ENCODE measurements around the gene RCOR1.
"Not testable (repeated sequence)": the region's sequence is repeated elsewhere in the genome, so short reads cannot be mapped to it uniquely, and the experiment has no call there.

Gene RCOR1

DNA sequence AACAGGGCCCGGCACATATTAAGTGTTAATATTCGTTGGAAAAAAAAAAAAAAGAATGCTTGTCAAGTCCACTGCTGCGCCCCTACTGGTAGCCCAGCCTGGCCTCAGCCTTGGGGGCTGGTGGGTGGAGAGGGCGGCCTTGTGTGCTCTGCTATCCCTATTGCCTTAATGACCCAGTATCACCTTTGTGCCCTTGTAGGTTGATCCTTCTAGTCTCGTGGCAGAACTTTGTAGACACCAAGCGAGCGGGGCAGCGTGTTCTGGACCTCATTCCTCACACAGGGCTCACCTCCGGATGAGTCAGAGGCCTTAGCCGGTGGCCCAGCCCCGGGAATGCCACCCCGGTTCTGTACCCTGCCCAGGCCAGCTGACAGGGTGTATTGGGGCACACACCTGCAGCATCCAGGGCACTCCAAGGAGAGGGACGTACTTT, 1.8 kb upstream of the RCOR1 start:
- in situ Hi-C loops (cut with HindIII; ENCODE audit: low sequenced_read_pairs) = loop anchor here (5.0 kb wide), 1 partner anchor 37 kb away; no protein-coding TSS in a partner anchor

DNA sequence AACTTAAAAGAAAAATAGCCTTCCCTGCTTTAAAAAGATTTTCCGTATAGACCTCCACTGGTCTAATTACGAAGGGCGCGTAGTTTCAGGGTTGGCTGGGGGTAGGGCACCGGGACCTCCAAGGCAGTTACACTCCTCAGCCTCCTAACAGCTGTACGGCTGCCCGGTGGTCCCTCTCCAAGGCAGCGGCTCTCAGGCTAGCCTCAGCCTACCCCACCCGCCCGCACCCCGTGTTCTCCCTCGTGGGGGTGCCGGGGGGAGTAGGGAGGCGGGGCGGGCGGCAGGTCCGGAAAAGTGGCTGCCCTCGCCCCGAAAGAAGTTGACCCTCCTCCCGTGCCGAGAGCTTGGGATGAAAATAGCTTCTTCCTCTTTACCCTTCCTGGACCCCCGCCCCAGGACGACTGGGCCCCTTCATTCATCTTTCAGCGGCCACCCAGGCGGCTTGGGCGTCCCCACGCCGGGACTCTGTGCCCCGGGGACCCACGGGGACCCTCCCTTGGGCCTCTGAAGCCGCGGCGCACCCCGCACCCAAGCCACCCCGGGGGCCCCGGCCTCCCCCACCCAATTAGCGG, 991 bp upstream of the RCOR1 start:
- in situ Hi-C loops (cut with HindIII; ENCODE audit: low sequenced_read_pairs) = loop anchor here (5.0 kb wide), 1 partner anchor 36 kb away; no protein-coding TSS in a partner anchor

DNA sequence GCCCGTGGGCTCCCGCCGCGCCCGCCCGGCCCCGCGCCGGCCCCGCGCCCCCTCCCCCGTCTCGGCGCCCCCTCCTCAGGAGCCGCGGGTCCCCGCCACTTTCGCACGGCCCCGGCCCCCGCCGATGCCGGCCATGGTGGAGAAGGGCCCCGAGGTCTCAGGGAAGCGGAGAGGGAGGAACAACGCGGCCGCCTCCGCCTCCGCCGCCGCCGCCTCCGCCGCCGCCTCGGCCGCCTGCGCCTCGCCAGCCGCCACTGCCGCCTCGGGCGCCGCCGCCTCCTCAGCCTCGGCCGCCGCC, 263 bp downstream of the RCOR1 start:
- in situ Hi-C loops (cut with HindIII; ENCODE audit: low sequenced_read_pairs) = loop anchor here (5.0 kb wide), 1 partner anchor 35 kb away; no protein-coding TSS in a partner anchor

DNA sequence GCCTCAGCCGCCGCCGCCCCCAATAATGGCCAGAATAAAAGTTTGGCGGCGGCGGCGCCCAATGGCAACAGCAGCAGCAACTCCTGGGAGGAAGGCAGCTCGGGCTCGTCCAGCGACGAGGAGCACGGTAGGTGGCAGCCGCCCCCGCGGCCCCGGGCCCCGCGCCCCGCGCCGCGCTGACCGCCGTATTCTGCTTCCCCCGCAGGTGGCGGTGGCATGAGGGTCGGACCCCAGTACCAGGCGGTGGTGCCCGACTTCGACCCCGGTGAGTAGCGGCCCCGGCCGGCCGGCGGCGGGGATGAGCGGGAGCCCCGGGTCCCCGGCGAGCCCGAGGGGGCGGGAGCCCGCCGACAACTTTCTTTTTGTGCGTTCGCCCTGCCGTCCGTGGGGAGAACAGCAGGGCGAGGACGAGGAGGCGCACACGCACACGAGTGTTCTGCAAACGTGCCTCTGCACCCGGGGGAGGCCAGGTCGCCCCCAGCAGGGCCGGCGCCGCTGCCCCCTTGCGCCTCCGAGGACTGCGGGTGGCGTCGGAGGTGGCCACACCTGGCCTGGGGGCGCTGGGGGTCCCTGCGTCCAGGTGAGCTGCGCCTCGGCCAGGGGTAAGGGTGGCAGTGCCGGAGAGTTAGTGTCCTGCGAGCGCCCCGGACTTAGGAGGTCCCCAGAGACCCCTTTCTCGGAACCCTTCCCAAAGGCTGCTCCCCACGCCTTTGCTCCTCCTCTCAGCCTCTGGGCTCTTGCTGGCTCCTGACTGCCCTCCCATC, 794 bp downstream of the RCOR1 start:
- in situ Hi-C loops (cut with HindIII; ENCODE audit: low sequenced_read_pairs) = loop anchor here (5.0 kb wide), 1 partner anchor 34 kb away; no protein-coding TSS in a partner anchor

DNA sequence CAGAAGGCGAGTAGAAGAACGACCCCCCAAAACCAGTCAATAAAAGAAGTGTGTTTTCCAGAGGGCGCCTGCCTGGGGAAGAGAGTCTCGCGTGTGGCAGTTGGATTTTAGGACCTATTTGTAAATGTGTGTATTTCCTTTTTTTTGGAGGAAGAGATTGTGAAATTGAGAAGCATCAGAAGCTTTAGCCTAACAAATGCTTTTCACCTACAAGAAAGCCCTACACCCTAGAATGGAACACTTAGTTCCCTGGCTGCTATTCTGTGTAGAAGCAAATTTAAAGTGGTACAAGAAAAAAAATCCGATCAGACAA, 1.3 kb downstream of the RCOR1 start:
- in situ Hi-C loops (cut with HindIII; ENCODE audit: low sequenced_read_pairs) = loop anchor here (5.0 kb wide), 1 partner anchor 34 kb away; no protein-coding TSS in a partner anchor

DNA sequence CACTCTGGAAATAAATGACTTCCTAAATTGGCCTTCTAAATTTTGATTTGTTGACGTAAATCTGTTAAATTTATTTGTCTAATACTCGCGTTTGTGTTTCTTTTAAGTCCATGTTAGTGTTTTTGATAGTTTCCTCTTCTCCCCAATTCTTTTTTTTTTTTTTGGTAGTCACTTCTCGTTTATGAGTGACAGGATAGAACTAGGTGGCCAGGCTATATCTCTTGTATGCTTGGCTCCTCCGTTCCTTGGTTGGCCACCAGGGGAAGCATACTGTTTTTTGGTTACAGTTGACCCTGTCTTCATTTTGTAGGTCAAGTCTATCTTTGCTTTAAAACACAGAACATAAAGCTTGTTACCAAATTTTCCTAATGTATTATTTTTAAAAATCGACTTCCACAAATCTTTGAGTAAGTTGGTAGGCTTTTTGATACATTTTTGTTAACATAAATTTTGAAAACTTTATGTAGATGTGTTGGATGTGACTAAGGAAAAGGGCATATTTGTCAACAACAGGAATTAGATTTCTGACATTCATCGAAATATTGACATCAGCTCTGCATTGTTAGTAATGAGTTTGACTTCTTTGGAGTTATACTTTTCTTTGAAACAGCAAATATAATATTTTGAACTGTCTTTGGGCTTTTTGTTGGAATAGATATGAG, 2.2 kb downstream of the RCOR1 start:
- in situ Hi-C loops (cut with HindIII; ENCODE audit: low sequenced_read_pairs) = loop anchor here (5.0 kb wide), 1 partner anchor 33 kb away; no protein-coding TSS in a partner anchor

DNA sequence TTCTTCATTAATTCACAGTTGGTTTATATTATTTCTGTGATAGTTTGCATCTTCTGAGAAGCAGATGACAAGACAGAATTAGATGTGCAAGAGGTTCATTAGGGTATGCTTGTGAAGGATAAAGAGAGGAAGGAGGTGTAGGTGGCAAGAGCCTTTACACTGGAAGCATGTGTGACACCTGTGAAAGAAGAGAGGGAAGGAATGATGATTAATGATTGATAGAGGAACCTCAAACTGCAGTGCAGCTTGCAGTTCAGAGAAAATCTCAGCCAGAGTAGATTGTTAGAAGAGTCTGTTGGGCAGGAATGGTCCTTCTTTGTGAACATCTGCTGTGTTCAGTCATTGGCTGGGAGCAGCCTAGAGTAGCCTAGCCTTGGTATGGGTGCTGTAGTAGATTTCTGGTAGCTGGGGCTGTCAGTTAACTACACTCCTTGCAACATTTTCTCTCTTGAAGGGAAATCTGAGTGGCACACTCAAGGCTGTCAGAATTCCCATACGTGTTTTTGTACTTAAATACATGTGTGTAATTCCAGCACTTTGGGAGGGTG, 9.0 kb downstream of the RCOR1 start:
- in situ Hi-C loops (cut with HindIII; ENCODE audit: low sequenced_read_pairs) = no loop called here

DNA sequence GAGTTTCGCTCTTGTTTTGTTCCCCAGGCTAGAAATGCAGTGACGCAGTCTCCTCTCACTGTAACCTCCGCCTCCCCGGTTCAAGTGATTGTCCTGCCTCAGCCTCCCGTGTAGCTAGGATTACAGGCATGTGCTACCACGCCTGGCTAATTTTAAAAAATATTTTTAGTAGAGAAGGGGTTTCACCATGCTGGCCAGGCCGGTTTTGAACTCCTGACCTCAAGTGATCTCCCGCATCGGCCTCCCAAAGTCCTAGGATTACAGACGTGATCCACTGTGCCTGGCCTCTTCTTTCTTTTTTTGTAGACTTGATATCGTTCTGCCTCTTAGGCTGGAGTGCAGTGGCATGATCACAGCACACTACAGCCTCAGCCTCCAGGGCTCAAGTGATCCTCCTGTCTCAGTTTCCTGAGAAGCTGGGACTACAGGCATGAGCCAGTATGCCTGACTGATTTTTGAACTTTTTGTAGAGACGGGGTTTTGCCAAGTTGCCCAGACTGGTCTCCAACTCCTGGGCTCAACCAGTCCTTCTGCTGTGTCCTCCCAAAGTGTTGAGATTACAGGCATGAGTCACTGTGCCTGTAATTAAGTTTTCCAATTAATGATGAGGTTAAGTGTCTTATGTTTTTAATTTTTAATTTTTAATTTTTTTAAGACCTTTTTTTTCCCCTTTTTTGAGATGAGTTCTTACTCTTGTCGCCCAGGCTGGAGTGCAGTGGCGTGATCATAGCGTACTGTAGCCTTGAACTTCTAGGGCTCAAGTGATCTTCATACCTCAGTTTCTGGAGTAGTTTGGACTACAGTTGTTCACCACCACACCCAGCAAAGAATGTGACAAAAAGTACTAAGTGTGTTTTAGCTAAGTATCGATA, 10.2 kb downstream of the RCOR1 start:
- in situ Hi-C loops (cut with HindIII; ENCODE audit: low sequenced_read_pairs) = no loop called here

DNA sequence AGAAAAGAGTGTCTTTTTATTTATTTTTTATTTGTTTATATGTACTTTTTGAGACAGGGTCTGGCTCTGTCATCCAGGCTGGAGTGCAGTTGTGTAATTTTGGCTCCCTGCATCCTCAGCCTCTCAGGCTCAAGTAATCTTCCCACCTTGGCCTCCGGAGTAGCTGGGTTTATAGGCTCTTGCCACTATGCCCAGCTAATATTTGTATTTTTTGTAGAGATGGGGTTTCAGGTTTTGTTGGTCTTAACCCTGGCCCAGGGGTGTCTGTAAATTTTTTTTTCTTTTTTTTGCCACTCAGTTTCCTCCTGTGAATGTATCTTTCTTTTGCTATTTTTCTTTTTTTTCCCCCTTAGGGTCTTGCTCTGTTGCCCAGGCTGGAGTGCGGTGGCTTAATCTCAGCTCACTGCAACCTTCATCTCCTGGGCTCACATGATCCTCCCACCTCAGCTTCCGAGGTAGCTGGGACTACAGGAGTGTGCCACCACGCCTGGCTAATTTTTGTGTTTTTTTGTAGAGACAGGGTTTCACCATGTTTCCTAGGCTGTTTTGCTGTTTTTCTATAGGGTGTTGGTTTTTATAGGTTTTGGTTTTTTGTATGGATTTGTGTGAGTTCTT, 11.0 kb downstream of the RCOR1 start:
- in situ Hi-C loops (cut with HindIII; ENCODE audit: low sequenced_read_pairs) = no loop called here

DNA sequence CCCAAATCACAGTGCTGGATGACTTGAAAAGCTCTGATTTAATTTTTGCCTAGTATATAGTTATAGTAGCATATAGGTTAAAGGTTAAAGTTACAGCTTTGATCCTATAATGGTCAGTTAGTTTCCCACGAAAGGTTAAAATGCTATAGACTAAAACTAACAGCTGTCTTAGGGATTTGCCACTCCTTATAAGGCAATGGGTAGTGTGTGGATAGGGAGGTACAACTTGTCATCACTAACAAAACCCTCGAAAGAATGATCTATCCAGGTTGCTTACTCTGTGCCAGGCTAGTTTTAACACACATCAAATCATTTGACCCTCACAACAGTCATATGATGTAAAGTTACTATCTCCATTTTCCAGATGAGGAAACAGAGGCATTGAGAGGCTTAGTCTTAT, 11.7 kb downstream of the RCOR1 start:
- in situ Hi-C loops (cut with HindIII; ENCODE audit: low sequenced_read_pairs) = no loop called here

DNA sequence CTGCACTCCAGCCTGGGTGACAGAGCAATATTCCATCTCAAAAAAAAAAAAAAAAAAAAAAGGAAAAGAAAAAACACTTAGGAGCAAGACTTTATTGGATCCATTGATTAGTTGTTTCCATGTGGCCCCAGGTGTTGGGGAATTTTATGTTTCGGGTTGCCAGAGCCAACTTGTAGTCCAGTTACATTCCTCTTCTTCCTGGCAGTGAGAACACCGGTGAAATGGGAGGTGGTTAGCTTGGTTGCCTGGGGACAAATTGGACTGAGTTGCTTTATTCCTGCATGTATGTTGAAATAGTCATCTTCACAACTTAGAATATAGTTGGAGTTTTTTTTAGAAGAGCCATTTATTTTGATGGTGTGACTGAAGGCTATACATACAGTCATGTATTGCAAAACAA, 12.6 kb downstream of the RCOR1 start:
- in situ Hi-C loops (cut with HindIII; ENCODE audit: low sequenced_read_pairs) = no loop called here

DNA sequence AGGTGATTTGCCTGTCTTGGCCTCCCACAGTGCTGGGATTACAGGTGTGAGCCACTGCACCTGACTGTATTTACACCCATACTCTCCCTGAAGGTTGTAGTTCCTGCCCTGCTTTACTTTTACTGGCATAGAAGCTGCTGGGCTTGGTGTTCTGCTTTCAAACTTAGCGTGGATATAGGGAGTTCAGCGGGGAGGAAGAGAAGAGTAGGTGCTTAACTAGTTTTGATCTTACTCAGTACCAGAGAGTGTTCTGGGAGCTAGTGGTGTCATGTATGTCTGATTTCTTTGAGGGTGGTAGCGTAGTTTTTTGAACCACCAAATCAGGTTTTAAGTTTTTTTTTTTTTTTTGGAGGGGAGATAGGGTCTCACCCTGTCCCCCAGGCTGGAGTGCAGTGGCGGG, 13.8 kb downstream of the RCOR1 start:
- in situ Hi-C loops (cut with HindIII; ENCODE audit: low sequenced_read_pairs) = no loop called here

DNA sequence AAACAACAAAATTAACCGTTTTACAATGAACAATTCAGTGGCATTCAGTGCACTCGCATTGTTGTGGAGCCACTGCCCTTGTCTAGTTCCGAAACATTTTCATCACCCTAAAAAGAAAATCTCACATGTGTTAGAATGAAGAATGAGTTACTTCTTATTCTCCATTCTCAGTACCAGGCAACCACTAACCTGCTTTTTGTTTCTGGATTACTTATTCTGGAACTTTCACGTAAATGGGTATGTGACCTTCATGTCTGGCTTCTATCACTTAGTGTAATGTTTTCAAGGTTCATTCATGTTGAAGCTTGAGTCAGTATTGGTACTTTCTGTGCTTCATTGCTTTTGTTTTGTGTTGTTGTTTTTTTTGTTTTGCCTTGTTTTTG, 15.6 kb downstream of the RCOR1 start:
- in situ Hi-C loops (cut with HindIII; ENCODE audit: low sequenced_read_pairs) = no loop called here

DNA sequence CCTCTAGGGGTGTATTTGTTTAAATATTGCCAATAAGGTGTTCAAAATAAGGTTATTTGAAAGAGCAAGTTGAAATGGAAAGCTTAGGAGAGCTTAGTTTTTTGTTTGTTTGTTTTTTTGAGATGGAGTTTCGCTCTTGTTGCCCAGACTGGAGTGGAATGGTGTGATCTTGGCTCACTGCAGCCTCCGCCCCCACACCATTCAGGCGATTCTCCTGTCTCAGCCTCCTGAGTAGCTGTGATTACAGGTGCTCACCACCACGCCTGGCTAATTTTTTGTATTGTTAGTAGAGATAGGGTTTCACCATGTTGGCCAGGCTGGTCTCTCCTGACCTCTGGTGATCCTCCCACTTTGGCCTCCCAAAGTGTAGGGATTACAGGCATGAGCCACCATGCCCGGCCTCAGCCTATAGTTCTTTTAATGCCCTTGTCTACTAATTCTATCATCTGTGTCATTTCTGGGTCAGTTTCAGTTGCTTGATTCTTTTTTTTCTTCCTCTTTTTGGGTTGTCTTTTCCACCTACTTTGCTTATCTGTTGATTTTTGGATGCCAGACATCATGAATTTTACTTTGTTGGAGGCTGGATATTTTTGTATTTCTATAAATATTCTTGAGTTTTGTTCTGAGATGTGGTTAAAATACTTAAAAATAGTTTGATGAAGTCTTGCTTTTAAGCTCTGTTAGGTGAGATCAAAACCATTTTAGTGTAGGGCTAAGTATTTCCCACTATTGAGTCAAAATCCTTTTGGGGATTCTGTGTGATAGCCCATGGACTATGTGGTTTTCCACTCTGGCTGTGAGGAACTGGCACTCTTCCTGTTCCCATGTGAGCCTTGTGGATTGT, 18.7 kb downstream of the RCOR1 start:
- in situ Hi-C loops (cut with HindIII; ENCODE audit: low sequenced_read_pairs) = no loop called here

DNA sequence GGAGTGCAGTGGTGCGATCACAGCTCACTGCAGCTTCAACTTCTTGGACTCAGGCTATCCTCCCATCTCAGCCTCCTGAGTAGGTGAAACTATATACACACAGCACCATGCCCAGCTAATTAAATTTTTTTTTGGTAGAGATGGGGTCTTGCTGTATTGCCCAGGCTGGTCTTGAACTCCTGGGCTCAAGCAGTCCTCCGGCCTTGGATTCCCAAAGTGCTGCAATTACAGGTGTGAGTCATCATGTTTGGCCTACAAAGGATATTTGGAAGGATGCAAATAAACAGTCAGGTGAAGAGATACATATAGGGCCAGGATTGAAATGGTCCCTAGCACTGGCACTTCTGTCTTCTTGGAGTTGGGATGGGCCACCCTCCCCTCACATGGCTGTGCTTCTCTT, 23.9 kb downstream of the RCOR1 start:
- in situ Hi-C loops (cut with HindIII; ENCODE audit: low sequenced_read_pairs) = no loop called here

DNA sequence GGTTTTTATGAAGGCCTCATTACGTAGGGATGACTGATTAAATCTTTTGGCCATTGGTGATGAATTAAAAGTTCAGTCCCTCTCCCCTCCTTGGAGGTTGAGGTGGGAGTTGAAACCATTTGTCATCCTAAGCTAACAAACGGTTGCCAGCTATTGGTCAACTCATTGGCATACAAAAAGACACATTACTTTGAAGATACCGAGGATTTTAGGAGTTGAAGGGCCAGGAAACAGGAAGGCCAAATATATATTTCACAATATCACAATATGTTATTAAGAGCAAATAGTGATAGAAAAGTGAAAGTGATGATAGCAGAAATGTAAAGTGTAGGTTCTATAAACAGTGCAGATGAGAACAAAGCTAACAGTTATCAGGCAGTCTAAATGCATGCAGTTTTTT, 24.4 kb downstream of the RCOR1 start:
- in situ Hi-C loops (cut with HindIII; ENCODE audit: low sequenced_read_pairs) = no loop called here

DNA sequence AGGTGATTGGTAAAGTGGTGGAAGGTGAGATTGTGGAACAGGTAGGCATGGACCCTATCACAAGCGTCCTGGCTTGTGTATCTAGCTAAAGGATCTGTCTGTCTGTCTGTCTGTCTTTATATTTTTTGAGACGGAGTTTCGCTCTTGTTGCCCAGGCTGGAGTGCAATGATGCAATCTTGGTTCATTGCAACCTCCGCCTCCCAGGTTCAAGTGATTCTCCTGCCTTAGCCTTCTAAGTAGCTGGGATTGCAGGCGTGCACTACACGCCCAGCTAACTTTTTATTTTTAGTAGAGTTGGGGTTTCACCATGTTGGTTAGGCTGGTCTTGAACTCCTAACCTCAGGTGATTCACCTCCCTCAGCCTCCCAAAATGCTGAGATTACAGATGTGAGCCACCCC, 26.6 kb downstream of the RCOR1 start:
- in situ Hi-C loops (cut with HindIII; ENCODE audit: low sequenced_read_pairs) = not testable (repeated sequence)

DNA sequence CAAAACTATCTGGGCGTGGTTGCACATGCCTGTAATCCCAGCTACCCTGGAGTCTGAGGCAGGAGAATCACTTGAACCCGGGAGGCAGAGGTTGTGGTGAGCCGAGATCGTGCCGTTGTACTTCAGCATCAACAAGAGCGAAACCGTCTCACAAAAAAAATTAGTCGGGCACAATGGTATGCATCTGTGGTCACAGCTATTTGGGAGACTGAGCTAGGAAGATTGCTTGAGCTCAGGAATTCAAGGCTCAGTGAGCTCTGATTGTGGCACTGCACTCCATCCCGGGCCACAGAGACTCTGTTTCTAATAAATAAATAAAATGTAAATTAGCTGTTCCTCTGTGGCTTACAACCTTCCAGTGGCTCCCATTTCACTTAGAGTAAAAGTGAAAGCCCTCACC, 28.0 kb downstream of the RCOR1 start:
- in situ Hi-C loops (cut with HindIII; ENCODE audit: low sequenced_read_pairs) = no loop called here

DNA sequence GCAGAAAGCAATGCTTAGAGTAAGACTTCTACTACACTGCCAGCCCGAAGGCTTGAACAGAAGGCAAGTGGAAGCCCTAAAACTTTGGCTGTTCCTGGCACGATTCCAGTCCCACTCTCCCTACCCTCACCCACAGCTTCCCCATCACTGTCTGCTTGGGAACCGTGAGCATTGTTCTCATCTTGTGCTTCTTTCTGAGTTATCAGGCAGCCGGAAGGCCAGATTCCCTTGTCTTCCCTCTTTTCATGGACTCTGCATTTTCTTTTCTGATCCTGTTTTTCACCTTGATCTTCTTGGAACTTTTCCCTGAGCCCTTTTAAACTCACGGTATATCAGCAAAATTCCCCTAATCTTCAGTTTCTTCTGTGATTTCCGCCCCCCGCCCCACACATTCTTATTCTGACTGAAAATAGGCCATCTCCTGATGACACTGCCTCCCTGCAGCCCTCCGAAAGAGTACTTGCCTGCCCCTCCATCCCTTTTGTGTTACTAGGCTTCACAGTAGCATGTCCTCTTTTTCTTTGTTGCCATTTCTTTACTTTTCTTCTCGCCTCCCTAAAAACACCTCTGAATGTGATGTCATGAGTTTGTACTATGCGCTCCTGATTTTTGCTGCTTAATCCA, 29.9 kb downstream of the RCOR1 start:
- in situ Hi-C loops (cut with HindIII; ENCODE audit: low sequenced_read_pairs) = no loop called here

All from endothelial cell of hepatic sinusoid (primary cell).